GM18868 (cell line): Measurements from ENCODE around the gene RAB3IP.
"Not testable (repeated sequence)": the region's sequence is repeated elsewhere in the genome, so short reads cannot be mapped to it uniquely, and the experiment has no call there.

Experiments used
- ATAC-seq: cut with Tn5 transposase; IDR thresholded peaks from one replicate; pipeline ENCODE4 v1.9.1; 2021; ENCODE audit warnings: mild to moderate bottlenecking, moderate library complexity; ENCODE audit not compliant: unreplicated experiment

Gene RAB3IP

GRCh38 chr12:69833696-69834095 lies 95.0 kb downstream of the RAB3IP start:
- no peak for ATAC-seq

GRCh38 chr12:69834147-69834546 lies 95.5 kb downstream of the RAB3IP start:
- ATAC-seq, result no peak

GRCh38 chr12:69834576-69834975 lies 95.9 kb downstream of the RAB3IP start:
- no peak for ATAC-seq

- no peak for ATAC-seq
These were observed 96.4 kb downstream of the RAB3IP start for GRCh38 chr12:69835081-69835480.

GRCh38 chr12:69836015-69836414 lies 97.4 kb downstream of the RAB3IP start:
- ATAC-seq, result no peak

- no peak for ATAC-seq
These were observed 98.5 kb downstream of the RAB3IP start for GRCh38 chr12:69837191-69837590.

- no peak for ATAC-seq
These were observed 99.2 kb downstream of the RAB3IP start for GRCh38 chr12:69837657-69838415.

GRCh38 chr12:69840727-69841126 lies 102.1 kb downstream of the RAB3IP start:
- no peak for ATAC-seq

- no peak for ATAC-seq
These were observed 104.9 kb downstream of the RAB3IP start for GRCh38 chr12:69843608-69844007.

- ATAC-seq, result no peak
These were observed 105.8 kb downstream of the RAB3IP start for GRCh38 chr12:69844416-69844815.

GRCh38 chr12:69844836-69845235 lies 106.2 kb downstream of the RAB3IP start:
- ATAC-seq, result no peak

GRCh38 chr12:69846976-69847375 lies 108.3 kb downstream of the RAB3IP start:
- no peak for ATAC-seq

GRCh38 chr12:69851976-69852375 lies 113.3 kb downstream of the RAB3IP start:
- ATAC-seq, result no peak

- ATAC-seq, result not testable (repeated sequence)
These were observed 114.7 kb downstream of the RAB3IP start for GRCh38 chr12:69853176-69853961.

- ATAC-seq, result no peak
These were observed 128.0 kb downstream of the RAB3IP start for GRCh38 chr12:69866698-69867097.

GRCh38 chr12:69868695-69869094 lies 130.0 kb downstream of the RAB3IP start:
- ATAC-seq, result no peak

- no peak for ATAC-seq
These were observed 134.1 kb downstream of the RAB3IP start for GRCh38 chr12:69872804-69873203.
